ENCODE data around the gene XPC.

Gene XPC

DNA sequence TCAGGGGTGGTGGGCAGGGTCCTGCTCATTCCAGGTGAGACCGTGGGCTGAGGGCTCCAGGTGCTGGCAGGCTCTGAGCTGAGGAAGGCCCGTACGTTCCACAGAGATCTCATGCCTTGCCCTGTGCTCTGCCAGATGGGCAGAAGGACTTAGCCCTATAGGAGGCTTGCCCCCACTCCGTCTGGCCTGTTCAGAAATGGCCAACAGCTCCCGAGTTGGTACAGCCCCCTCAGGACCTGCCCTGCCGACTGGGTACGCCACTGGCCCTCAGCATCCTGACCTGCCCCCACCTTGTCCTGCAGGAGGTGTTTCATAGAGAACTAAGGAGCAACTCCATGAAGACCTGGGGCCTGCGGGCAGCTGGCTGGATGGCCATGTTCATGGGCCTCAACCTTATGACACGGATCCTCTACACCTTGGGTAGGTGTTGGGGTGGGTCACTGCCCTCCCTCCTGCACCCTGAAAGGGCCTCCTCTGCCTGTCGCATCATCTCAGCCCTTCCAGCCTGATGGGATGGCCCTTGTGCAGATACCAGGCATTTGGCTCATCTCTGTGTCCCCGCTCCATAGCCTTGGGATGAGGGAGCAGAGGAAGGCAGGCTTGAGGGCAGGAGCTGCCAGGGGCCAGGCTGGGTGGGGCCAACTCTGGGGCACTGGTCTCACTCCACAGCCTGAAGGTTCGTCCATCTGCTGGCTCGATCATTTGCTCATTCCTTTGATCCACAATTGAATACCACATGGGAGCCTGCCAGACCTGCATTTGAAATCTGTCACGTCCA, 39.3 kb downstream of the XPC start:
- TF ChIP-seq REST (IDR thresholded peaks at IDR 0.05; ENCODE audit: insufficient read depth in 1 of 2, low read depth in 2 of 2, low read length in 2 of 2): no peak
- no peak for TF ChIP-seq POLR2AphosphoS5 (IDR thresholded peaks at IDR 0.05; ENCODE audit: low read depth, low read length)
- TF ChIP-seq FOXP2 (optimal IDR thresholded peaks at IDR 0.05; ENCODE audit: borderline replicate concordance, extremely low read depth, extremely low read length, insufficient read depth): no peak
- no peak for TF ChIP-seq TAF1 (IDR thresholded peaks at IDR 0.05; ENCODE audit: borderline replicate concordance, insufficient read depth, low read length)
- no peak for TF ChIP-seq SIN3A (IDR thresholded peaks at IDR 0.05; ENCODE audit: borderline replicate concordance, insufficient read depth, low read length)

DNA sequence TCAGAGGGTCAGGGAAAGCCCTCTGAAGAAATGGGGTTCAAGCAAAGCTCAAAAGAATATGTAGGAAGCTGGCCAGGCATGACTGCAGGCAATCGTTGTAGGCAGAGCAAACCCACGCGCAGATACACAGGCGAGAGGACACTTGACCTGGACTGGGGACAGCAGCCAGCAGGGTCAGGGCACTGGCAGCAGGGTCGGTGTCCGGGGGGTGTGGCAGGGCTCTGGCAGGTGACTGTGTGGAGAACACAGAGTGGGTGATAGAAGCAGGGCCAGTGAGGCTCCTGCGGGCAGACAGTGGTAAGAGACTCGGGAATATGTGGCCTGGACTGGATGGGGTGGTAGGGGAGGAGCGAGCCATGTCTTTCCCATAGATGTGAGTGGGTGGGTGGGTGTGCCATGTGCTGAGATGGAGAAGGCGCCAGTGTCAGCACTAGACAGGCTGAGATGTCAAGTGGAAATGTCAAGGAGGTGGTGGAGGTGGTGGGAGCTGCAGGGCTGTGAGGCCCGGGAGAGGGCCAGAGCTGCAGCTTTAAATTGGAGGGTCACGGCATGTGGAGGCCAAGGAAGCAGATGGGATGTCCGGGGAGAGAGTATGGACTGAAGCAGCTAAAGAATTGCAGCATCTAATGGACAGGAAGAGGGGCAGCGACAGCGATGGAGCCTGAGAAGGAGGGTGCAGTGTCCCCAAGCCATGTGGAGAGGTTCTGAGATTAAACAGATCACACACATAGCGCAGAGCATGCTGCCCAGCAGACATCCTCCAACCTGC, 40.1 kb downstream of the XPC start:
- TF ChIP-seq POLR2AphosphoS5 (IDR thresholded peaks at IDR 0.05; ENCODE audit: low read depth, low read length): no peak
- no peak for TF ChIP-seq FOXP2 (optimal IDR thresholded peaks at IDR 0.05; ENCODE audit: borderline replicate concordance, extremely low read depth, extremely low read length, insufficient read depth)
- no peak for TF ChIP-seq SIN3A (IDR thresholded peaks at IDR 0.05; ENCODE audit: borderline replicate concordance, insufficient read depth, low read length)
- TF ChIP-seq TAF1 (IDR thresholded peaks at IDR 0.05; ENCODE audit: borderline replicate concordance, insufficient read depth, low read length): no peak
- TF ChIP-seq REST (IDR thresholded peaks at IDR 0.05; ENCODE audit: insufficient read depth in 1 of 2, low read depth in 2 of 2, low read length in 2 of 2): no peak

DNA sequence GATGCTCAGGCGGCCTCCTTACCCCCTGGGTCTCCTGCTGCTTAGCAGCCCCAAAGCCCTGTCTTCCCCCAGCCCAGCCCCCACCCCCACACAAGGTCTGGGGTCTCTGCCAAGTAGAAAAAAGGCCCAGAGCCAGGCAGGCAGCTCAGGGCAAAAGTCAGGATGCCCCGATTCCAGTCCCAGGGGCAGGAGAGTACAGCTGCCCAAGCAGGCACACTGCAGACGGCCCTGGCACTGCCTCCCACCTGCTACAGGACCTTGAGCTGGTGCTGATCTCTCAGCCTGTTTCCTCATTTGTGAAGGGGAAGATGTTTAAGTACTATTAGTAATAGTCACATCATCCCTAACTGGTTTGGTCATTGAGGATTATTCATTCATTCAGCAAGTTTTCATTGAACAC, 41.0 kb downstream of the XPC start:
- TF ChIP-seq TAF1 (IDR thresholded peaks at IDR 0.05; ENCODE audit: borderline replicate concordance, insufficient read depth, low read length) (no peak), REST (IDR thresholded peaks at IDR 0.05; ENCODE audit: insufficient read depth in 1 of 2, low read depth in 2 of 2, low read length in 2 of 2) (no peak), SIN3A (IDR thresholded peaks at IDR 0.05; ENCODE audit: borderline replicate concordance, insufficient read depth, low read length) (no peak), FOXP2 (optimal IDR thresholded peaks at IDR 0.05; ENCODE audit: borderline replicate concordance, extremely low read depth, extremely low read length, insufficient read depth) (no peak), POLR2AphosphoS5 (IDR thresholded peaks at IDR 0.05; ENCODE audit: low read depth, low read length) (no peak)

DNA sequence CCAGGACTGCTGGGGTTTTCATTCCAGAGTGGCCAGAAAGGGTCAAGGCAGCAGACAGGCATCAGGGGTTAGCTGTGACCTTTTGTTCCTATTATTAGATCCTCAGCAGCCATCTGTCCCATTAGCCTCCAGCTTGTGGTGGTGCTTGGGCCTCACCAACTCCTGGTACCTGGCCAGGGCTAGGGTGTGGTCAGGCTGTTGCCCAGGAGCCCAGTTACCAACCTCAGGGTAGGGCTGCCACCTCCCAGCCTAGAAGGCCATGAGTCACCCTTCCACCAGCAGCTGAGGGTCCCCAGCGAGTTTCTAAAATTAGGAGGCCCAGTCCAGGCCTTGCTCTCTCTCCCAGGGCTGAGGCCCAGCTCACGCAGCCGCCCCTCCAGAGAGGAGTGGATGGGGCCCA, 41.4 kb downstream of the XPC start:
- no peak for TF ChIP-seq SIN3A (IDR thresholded peaks at IDR 0.05; ENCODE audit: borderline replicate concordance, insufficient read depth, low read length)
- no peak for TF ChIP-seq TAF1 (IDR thresholded peaks at IDR 0.05; ENCODE audit: borderline replicate concordance, insufficient read depth, low read length)

GRCh38 chr3:14135581-14135980, 42.8 kb downstream of the XPC start:
- TF ChIP-seq SIN3A (IDR thresholded peaks at IDR 0.05; ENCODE audit: borderline replicate concordance, insufficient read depth, low read length) (no peak), FOXP2 (optimal IDR thresholded peaks at IDR 0.05; ENCODE audit: borderline replicate concordance, extremely low read depth, extremely low read length, insufficient read depth) (no peak), TAF1 (IDR thresholded peaks at IDR 0.05; ENCODE audit: borderline replicate concordance, insufficient read depth, low read length) (no peak), POLR2AphosphoS5 (IDR thresholded peaks at IDR 0.05; ENCODE audit: low read depth, low read length) (no peak), REST (IDR thresholded peaks at IDR 0.05; ENCODE audit: insufficient read depth in 1 of 2, low read depth in 2 of 2, low read length in 2 of 2) (no peak)
